Peyer's patch (tissue), 4 donors: ENCODE data around the gene DERA.
"Not testable (repeated sequence)": the region's sequence is repeated elsewhere in the genome, so short reads cannot be mapped to it uniquely, and the experiment has no call there.

Experiments
- CTCF ChIP-seq, 6 experiments: fragments of 450-650 bp in 4 of 6; fragments of 200-600 bp in 2 of 6; sonication (generic) in 1 of 6; IDR thresholded peaks; one replicate each; pipeline ENCODE4 v1.5.1; 2017 to 2019; ENCODE audit warnings: antibody characterized with exemption in 6 of 6, mild to moderate bottlenecking in 3 of 6, moderate library complexity in 1 of 6
- POLR2A ChIP-seq, 2 donors: fragments of 450-650 bp; IDR thresholded peaks; one replicate each; pipeline ENCODE4 v1.5.1; 2017; ENCODE audit warnings: antibody characterized with exemption in 2 of 2, mild to moderate bottlenecking in 2 of 2, moderate library complexity in 2 of 2

GRCh38 chr12:16057351-16057751 is 146.2 kb downstream of the DERA start:
- TF ChIP-seq POLR2A, CTCF (IDR thresholded peaks at IDR 0.05): not testable (repeated sequence)
